Measurements from ENCODE around the gene AGBL3.

DNA sequence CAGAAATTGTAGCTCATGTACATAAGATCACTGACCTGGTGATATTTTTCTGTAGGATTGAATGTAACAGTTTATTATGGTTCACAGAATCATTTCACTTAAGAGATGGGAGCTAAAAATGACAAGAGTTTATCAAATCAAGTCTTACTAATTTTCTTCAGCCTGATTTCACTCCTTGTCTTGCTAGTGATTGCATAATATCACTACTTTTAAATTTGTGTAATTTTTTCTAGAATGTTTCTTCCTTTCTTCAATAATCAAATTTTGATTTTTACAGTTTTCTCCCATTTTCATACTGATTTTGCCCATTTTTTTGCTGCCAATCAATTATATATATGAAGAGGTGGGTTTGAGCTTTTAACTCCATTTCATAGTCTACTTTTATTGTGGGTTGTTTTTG lies 92.8 kb downstream of the AGBL3 start:
- TF ChIP-seq POLR2A (IDR thresholded peaks at IDR 0.05), result no peak
- no peak for TF ChIP-seq CTCF (IDR thresholded peaks at IDR 0.05)
